Measurements from ENCODE around the gene RPRM.
"Not testable (repeated sequence)": the region's sequence is repeated elsewhere in the genome, so short reads cannot be mapped to it uniquely, and the experiment has no call there.

Gene RPRM

DNA sequence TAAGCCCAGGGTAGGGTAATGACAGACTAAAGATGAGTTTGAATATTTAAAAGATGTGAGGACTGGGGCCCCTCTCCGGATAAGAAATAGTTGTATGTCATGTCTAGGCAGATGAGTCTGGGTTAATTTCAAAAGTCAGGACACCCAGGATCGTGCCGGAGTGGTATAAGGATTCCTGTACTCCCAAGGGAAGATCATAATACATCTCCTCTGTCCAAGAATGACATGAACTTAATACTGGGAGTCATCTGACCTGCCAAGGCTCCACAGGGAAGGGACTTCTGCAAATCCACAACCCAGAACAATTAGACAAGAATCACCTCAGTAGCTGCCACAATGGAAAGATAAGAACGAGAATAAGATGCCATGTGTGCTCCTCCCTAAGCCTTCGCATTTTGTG, 17.1 kb downstream of the RPRM start:
- no peak for DNase-seq

- DNase-seq, result no peak
Observed at GRCh38 chr2:153455861-153456260, 22.7 kb downstream of the RPRM start.

- no peak for DNase-seq
Observed at GRCh38 chr2:153455403-153455802, 23.2 kb downstream of the RPRM start.

DNA sequence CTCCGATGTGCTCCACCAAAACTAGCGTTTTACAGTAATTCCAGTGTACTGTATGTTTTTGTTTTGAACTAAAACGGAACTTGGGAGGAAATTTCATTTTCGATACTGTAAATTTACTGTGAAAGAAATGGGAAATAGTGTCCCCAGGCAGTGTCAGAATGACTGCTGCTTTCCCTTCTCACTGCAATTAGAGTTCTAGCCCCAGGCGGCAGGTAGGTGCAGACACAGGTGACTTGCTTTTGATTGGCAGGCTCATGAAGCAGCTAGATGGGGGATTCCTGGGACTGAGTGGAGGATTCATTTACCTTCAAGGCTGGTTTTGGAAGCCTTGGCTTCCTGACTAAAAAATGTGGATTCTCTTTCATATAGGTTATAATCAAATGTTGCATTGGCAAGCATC, 27.0 kb downstream of the RPRM start:
- no peak for DNase-seq

DNA sequence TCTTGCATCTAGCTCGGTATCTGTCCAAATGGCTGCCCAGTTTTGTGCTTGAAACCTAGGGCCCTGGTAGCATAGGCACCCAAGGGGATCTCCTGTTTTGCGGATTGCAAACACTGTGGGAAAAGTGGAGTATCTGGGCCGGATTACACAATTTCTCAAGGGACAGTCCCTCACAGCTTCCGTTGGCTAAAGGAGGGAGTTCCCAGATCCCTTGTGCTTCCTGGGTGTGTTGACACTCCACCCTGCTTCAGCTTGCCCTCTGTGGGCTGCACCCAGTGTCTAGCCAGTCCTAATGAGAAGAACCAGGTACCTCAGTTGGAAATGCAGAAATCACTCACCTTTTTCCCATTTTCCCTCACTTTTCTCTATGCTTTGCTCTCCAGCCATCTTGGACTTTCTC, 35.5 kb downstream of the RPRM start:
- DNase-seq, result no peak

GRCh38 chr2:153442616-153443015, 35.9 kb downstream of the RPRM start:
- not testable (repeated sequence) for DNase-seq

GRCh38 chr2:153440090-153440489, 38.5 kb downstream of the RPRM start:
- DNase-seq, result not testable (repeated sequence)

GRCh38 chr2:153433403-153433802, 45.2 kb downstream of the RPRM start:
- no peak for DNase-seq

DNA sequence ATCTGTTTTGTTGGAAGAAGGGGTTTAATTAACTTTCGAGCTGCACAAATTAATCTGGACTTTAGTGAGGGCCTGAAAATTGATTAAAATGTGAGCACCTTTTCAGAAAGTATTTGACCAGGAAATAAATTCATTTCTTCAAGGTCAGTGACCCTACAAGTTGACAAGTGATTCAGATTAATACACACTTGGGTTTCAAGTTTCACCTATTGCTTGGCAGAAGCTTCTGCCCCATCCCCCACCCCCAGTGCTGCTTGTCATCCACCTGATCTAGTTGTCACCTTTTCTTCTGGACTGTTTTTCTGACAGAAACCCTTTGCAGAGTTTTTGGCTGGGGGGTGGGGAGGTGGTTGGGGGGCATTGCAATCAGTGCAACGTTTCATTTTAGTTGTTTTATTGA, 46.2 kb downstream of the RPRM start:
- no peak for DNase-seq

DNA sequence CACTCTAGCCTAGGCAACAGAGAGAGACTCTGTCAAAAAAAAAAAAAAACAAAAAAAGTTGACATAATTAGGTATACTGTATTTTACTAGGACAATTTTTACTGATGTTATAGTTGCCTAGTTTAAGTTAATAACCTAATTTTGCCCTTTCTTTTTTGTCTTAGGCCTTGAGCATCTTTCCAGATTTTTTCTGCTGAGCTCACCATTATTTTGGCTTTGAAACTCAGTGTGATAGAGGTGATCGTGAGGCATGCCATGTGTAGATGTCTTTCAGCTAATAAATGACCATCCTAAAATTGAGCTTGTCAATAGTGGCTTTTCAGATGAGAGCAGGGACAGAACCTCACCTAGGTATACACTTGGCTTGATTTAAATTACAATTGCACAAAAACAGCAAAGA, 47.4 kb downstream of the RPRM start:
- DNase-seq, result no peak

All from nucleus accumbens (tissue), 56 donors.